Skin epidermis (tissue), 12 donors: ENCODE measurements around the gene SIAE.
A peak's percentile ranks its signal among the peaks of the same experiment; 100 is the strongest.
"Not testable (repeated sequence)": the region's sequence is repeated elsewhere in the genome, so short reads cannot be mapped to it uniquely, and the experiment has no call there.

ENCODE experiments used
- H3K27ac ChIP-seq, 21 experiments: fragments of 200-600 bp; sonication (generic) in 11 of 21; one replicate each; pipeline ENCODE4 v1.5.0; 2020; ENCODE audit warnings: mild to moderate bottlenecking in 3 of 21, inconsistent platforms in 2 of 21, moderate library complexity in 2 of 21
- H3K4me3 ChIP-seq, 7 experiments: fragments of 200-600 bp; sonication (generic) in 2 of 7; one replicate each; pipeline ENCODE4 v1.5.0; 2020; ENCODE audit warnings: inconsistent platforms in 2 of 7, mild to moderate bottlenecking in 2 of 7, moderate library complexity in 1 of 7

SIAE gene

DNA sequence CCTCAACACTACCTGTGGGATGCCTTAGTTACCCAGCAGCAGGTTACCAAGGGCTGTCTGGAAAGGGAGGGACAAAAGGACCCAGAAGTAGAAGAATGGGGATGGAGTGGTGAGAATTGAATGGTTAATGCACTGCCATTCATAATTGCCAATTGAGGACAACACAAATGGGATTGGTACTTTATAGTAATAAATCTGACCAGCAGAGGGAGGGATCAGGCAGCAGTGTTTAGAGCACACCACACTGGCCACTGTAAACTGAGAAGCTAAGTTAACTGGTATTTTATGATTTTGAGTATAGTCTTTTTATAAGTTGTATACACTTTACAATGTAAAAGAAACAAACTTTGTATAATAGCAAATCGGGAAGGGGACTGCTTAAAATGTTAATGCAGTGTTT is 40.2 kb downstream of the SIAE start:
- H3K4me3 ChIP-seq, result no peak overlapping the region
- no peak overlapping the region for H3K27ac ChIP-seq

DNA sequence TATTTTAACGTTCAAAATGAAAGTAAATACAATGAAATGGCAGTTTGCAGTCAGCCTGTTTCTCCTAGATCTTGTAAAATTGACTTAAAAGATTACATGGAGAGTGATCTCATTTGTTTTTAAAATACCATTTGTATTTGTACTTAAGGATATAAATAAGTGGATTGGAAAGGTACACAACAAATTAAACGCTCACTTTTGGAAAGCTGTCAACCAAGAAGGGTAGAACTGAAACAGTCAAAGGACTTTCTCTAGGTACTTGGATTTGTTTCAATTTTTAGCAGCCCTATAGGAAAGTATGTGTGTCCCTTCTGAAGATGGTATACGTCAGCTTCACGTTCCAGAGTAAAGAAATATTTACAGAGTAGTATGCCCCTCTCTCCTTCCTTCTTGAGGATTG is 43.6 kb downstream of the SIAE start:
- H3K4me3 ChIP-seq, result no peak overlapping the region
- no peak overlapping the region for H3K27ac ChIP-seq

DNA sequence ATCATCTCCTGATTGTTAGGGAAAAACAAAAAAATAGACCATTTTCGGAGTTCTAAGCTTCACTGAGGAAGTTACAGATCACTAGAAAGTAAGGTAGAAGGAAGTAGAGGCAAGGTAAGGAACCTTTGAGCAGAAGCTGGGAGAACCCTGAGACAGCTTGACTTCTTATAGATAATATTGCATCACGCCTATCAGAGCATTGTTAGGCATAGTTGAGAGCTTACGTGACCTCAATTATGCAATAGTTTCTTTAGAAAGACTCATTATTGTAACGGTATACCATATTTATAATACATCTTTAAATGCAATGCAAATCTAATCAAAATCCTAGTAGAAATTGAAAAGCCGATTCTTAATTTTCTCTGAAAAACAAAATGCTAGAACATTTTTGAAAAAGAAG is 46.0 kb downstream of the SIAE start:
- no peak overlapping the region for H3K4me3 ChIP-seq

DNA sequence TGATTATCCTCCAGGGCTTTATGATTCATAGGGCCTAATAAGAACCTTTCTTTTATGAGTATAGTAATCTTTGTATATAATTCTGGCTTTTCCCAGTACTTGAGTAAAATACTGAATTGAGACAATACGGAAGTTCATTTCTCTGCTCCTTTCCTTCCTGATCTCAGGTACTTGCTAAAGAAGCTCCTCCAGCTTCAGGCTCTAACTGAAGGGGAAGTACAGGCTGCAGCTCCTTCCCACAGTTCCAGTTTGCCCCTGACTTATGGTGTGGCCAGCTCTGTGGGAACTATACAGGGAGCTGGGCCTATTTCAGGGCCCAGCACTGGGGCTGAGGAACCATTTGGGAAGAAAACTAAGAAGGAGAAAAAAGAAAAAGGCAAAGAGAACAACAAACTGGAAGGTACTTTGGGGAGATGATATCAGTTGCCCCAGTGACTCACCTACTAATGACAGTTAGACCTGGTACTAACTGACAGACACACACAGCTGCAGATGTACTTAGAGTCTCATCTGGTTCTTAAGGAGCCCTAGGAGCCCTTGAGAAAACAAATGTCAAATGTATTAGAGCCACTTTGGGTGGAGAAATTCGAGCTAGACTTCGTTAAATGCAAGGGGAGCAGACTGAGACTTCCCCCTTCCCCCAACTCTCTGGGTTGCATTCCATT is 47.9 kb downstream of the SIAE start:
- Histone ChIP-seq H3K27ac (no peak overlapping the region), H3K4me3 (no peak overlapping the region)

More for the DNA sequence above, 46.0 kb downstream of the SIAE start:
- H3K27ac ChIP-seq, result no peak overlapping the region

DNA sequence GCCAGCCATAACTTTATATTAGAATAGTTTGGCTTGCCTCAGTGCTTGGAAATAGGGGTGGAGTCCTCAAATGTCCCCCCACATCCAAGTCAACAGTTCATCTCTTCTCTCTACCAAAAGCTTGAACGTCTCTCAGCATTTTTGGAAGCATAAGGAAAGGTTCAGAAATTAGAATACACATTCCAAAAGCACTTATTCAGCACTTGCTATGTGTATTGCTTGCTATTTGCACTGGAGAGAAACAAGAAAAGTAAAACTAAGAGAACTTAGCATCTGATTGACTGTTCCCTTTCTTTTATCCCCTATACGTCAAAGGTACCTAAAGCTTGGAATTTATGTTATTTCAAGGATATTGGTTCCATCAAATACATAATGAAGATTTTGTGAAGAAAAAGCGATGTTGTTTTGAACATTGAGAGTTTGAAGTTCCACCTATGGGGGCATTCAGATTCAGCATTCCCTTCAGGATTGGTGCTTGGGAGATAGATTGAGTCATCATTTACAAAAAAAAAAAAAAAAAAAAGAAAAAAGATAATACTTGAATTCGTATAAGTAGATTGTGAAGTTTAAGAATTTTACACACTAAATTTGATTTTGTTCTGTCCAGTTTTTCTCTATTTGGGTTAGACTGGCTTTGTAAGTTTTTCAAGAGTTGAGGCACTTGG is 49.5 kb downstream of the SIAE start:
- peak overlapping the region in 6 of 7 experiments; percentile 88 to 98 (median 92) for H3K4me3 ChIP-seq
- peak overlapping the region in 4 of 21 experiments; percentile 96 to 98 (median 97) for H3K27ac ChIP-seq

DNA sequence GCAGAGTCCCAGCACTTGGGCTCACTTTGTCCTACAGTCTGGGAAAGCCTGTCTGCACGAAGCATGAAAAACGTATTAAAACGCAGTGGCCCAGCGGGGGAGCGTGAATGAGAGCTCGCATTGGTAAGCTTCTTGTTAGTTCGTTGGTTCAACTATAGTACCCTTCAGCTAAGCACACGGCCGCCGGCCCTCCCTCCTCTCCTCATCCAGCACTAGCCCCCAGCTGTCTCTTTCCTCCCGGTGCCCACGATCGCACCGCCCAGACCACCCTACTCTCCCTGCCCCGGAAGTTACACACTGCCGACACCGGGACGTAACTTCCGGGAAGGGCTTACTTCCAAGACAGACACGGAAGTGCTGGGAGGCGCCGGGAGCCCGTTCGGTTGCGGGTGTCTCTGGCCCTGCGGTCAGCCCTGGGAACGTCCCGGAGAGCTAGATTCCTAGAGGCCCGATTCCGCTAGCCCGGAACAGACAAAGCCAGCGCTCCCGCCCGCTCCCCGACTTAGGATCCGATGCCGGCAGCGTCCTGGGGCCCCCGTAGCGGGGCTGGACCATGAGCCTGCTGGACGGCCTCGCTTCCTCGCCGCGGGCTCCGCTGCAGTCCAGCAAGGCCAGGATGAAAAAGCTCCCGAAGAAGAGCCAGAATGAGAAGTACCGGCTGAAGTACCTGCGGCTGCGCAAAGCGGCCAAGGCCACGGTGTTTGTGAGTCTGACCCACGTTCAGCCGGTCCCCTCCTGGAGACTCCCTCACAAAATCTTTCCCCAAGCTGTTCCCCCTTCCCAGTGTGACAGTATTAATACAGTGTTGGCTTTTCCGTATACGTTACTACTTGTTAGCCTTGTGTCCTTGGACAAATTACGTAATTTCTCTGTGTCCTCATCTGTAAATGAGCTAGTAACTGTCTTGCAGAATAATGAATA is 50.7 kb downstream of the SIAE start, which contains the start of gene TBRG1:
TSS of gene TBRG1 (plus strand) at position 334 of the 921 bp plus-strand sequence. CDS start at position 554, 220 bp downstream.
- peak within 1 kb of the TSS; percentile 66 to 98 (median 90) for H3K4me3 ChIP-seq
- H3K27ac ChIP-seq, result peak within 1 kb of the TSS; percentile 77 to 98 (median 93)

DNA sequence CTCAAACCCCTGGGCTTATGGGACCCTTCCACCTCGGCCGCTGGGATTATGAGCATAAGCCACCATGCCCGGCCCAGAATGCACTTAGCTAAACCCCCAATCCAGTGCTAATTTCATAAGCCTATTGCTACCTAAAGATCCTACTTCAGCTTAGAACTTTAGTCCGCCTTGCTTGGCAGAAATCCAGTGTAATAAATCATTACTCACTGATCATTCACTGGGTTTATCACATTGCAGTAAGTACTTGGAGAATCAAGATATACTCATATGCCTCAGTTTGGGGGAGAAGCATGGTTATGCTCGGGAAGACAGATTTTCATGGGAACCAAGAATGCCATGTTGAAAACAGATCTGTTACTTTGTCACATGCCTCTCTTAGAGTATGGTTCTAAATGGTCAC is 54.7 kb downstream of the SIAE start:
- Histone ChIP-seq H3K4me3 (no peak overlapping the region), H3K27ac (no peak overlapping the region)

DNA sequence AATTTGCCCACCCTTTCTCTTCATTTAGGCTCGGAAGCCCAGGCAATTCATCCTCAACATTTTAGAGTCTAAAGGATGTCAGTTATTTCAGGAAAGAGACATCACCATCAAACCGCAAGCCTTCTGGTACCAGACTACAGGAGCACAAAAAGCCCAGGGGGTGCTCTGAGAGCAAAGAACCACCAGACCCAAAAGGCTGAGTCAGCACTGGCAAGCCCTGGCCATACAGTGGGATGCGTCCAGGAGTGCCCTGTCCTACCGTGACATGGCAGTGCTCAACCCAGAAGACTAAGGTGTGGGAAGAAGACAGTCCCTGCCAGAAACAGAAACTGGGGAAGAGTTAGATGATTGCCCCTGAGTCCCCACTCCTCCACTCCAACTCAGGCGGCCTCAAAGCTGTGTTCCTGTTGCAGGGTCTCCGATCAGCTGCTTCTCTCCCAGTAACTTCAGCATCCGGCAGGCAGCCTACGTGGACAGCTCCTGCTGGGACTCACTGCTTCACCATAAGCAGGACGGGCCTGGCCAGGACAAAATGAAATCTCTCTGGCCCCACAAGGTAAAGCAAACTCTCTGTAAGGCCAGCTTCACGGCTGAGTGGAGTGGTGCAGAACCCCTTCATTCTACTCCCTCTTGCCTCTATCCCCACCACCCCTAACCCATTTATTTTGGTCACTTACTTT is 60.8 kb downstream of the SIAE start:
- Histone ChIP-seq H3K4me3 (no peak overlapping the region), H3K27ac (no peak overlapping the region)

DNA sequence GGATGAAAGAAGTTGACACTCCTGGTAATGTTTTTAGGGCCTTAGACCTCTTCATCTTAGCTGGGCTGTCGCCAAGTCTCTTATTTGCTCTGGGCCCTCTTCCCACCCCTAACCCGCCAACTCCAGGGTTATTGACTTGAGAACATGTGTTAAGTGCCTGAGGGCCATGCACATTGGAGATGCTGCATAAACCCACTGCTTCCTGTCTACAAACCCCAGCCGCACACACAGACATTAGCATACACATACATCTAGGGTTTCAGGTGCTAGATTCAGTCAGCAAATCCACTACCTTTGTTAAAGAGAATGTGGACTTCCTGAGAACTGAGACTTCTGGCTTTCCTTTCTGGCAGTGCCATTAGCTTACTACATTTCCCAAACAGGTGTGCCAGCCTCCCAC is 61.5 kb downstream of the SIAE start:
- Histone ChIP-seq H3K27ac (no peak overlapping the region), H3K4me3 (no peak overlapping the region)

DNA sequence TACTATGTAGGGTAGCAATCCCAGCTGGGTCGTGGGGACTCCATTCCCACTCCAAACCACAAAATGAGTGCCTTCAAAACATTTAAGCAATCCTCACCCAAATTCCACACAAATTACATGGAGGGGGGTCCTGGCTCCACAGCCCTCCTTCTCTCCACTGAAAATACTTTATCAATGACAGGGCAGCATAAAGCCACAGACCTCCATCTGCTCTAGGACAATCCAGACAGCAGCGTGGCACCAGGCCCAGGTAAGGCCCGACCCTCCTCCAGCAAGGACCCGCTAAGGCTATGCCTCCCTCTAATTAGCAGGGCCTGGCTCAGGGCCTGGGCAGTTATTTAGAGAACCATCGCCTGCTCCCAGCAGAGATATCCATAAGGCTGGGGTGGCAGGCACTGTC is 62.5 kb downstream of the SIAE start, which contains the start of gene PANX3:
TSS of gene PANX3 (plus strand) at position 365 of the 400 bp plus-strand sequence. CDS start 129 bp downstream, outside the sequence.
- Histone ChIP-seq H3K4me3 (no peak within 1 kb of the TSS), H3K27ac (no peak within 1 kb of the TSS)

DNA sequence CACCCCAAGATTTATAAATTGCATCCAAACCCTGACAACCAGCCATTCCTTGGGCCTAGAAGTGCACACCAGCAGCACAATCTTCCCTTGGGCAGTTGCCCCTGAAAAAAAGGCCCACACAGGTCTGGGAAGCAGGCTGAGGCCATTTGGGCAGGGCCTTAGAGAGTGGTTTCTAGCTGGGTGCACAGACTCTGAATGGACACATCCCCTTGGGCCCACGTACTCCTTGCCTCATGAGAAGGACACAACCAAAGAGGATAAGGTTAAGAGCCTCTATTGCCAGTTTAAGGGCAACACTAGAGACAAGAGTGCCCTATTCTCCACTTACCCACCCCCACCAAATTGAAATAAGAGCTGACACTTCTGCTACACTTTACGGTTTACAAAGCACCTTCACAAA is 63.2 kb downstream of the SIAE start:
- H3K27ac ChIP-seq, result no peak overlapping the region

DNA sequence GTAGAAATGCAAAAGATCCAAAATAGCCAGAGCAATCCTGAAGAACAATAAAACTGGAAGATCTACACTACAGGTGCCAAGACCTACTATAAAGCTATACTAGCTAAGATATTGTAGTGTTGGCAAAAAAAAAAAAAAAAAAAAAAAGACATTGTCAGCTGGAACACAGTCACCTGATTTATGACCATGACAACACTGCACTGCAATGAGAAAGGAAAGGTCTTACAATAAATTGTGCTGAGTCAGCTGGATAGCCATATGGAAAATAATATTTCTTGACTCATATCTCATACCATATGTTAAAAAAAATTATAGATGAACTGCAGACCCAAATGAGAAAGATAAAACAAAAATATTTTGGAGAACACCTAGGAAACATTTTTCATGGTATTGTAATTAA is 65.4 kb downstream of the SIAE start:
- H3K4me3 ChIP-seq, result no peak overlapping the region

More for the DNA sequence above, 63.2 kb downstream of the SIAE start:
- H3K4me3 ChIP-seq, result no peak overlapping the region

DNA sequence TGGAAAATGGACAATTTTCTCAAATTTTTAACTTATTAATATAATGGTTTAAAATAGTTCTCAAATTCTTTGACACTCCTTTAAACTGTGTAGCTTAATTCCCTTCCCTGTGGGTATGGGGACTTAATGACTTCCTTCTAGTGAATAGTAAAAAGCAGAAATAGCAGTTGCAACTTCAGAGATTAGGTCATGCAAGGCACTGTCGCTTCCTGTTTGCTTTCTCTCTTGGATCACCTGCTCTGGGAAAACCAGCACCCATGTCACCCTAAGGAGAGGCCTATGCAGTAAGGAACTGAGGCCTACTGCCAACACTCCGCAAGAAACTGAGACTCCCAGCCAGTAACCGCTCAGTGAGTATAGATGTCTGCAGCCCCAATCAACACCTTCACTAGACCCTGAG is 67.8 kb downstream of the SIAE start:
- no peak overlapping the region for H3K27ac ChIP-seq

More for the DNA sequence above, 65.4 kb downstream of the SIAE start:
- no peak overlapping the region for H3K27ac ChIP-seq

DNA sequence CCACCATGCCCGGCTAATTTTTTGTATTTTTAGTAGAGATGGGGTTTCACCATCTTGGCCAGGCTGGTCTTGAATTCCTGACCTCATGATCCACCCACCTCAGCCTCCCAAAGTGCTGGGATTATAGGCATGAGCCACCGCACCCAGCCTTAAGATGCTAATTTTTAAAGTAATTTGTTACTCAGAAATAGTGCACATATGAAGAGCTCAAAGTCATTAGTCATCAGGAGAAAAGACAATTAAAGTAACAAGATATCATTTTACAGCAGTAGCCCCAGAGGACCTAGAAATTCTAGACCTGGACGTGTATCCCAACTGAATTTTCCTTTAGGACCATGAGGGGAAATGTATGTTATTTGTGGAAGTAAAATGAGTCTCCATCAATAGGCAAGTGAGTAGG is 70.8 kb downstream of the SIAE start:
- not testable (repeated sequence) for H3K4me3 ChIP-seq

More for the DNA sequence above, 67.8 kb downstream of the SIAE start:
- H3K4me3 ChIP-seq, result no peak overlapping the region

DNA sequence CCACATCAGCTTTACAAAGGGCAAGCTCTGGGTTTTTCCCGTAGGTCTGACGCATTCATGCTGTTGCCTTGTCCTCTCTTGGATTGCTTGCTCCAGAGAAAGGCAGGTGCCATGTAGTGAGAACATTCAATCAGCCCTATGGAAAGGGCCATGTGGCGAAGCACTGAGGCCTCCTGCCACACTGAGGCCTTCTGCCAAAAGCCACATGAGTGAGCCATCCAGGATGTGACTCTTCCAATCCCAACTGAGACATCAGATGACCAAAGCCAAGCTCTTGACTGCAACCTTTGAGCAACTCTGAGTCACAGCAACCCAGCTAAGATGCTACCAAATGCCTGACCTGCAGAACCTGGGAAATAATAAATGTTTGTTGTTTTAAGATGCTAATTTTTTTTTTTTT is 71.3 kb downstream of the SIAE start:
- H3K4me3 ChIP-seq, result no peak overlapping the region
- H3K27ac ChIP-seq, result no peak overlapping the region

More for the DNA sequence above, 70.8 kb downstream of the SIAE start:
- H3K27ac ChIP-seq, result not testable (repeated sequence)

DNA sequence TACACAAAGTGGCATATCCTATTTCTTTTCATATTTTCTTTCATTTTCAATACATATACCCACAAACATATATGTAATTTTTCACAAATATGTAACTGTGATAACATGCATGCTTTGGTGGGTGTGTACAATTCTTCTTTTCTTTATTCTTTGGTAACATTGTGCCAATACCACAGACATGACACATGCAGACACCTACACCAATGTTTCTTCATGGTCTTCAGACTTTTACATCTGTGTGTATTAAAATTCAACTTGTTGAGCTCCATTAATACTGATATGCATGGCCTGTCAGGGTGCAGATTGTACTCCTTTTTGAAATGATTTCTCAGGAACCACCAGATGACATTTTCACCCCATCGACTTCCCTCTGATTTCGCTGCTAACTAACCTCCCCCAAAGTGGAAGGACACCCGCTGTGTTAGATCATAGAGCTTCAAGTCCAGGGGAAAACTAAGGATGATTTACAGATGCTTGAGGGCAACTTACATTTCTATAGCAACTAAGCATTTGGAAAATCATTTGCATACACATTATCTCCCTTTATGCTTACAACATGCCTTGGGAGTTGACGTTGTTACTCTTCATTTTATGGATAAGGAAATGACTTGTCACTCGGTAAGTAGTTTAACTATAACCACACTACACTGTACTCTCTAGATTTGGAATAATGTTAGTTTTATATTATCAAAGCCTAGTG is 72.8 kb downstream of the SIAE start:
- Histone ChIP-seq H3K27ac (no peak overlapping the region), H3K4me3 (no peak overlapping the region)

DNA sequence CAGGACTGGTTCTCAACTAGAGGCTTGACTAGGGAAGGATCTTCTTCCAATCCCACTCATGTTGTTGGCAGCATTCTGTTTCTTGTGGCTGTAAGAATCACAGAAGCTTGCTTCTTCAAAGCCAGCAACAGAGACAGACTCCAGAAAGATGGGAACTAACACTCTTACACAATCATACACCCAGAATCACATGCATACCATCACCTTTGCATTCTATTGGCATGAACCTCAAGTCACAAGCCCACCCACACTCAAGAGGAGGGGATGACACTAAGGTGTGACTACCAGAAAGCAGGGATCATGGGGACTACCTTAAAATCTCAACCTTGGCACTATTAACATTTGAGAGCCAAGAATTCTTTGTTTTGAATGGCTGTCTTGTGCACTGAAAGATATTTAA is 75.9 kb downstream of the SIAE start:
- Histone ChIP-seq H3K4me3 (no peak overlapping the region), H3K27ac (no peak overlapping the region)

DNA sequence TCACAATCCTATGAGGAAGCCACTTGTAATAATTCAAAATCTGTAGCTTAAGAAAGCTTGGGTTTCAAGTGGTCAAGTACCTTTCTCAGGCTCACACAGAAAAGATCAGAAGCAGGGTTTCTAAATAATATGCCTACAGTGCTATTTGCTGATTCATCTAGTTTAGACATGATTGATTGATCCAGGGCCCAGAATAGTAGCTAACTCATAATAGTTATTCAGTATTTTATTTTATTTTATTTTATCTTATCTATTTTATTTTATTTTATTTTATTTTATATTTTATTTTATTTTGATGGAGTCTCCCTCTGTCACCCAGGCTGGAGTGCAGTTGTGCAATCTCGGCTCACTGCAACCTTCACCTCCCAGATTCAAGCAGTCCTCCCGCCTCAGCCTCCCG is 78.2 kb downstream of the SIAE start:
- Histone ChIP-seq H3K4me3 (no peak overlapping the region), H3K27ac (no peak overlapping the region)

DNA sequence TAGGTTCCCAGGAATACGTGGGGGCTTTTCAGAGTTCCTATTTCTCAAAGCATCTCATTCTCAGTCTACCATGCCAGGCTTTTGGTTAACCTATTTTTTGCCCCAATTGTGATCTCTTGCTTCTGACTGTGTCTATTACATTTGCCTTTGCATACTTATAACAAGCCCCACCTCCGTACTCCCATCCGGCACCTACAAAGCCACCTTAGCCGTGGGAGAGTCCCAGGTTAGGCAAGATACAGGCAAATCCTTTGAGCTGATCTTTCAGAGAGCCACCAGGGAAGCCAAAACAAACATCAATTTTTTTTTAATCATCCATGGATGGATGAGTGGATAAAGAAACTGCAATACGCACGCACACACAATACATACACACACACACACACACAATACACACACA is 80.9 kb downstream of the SIAE start:
- H3K4me3 ChIP-seq, result no peak overlapping the region
- no peak overlapping the region for H3K27ac ChIP-seq
